ENCODE results near the gene MAPK8.
A peak's percentile ranks its signal among the peaks of the same experiment; 100 is the strongest.

MAPK8 gene

GRCh38 chr10:48454302-48455054 lies 148.0 kb downstream of the MAPK8 start:
- no peak overlapping the region for H3K9ac ChIP-seq (ENCODE audit: low read depth, low read length)
- H3K9me3 ChIP-seq (ENCODE audit: insufficient read depth, low read length, severe bottlenecking), result no peaks in the 10 kb centered on the region
- no peak overlapping the region for H3K27ac ChIP-seq (ENCODE audit: low read length)
- H2AFZ ChIP-seq (ENCODE audit: low read depth, low read length), result no peak overlapping the region
- H3K79me2 ChIP-seq (ENCODE audit: insufficient read depth, low read length), result no peaks in the 10 kb centered on the region
- H3K4me1 ChIP-seq (ENCODE audit: insufficient read depth, low read length), result no peaks in the 10 kb centered on the region
- H4K20me1 ChIP-seq (ENCODE audit: insufficient read depth, low read length), result 0 out of 2 replicates have a peak, but pooled peaks cover 6% of the 10 kb centered on the region
- no peak overlapping the region for H3K4me2 ChIP-seq (ENCODE audit: insufficient read depth, low read length)
- no peak for DNase-seq
- TF ChIP-seq EZH2 (IDR thresholded peaks at IDR 0.05; ENCODE audit: borderline replicate concordance, low read depth, low read length, severe bottlenecking), result no peak
- no peak for TF ChIP-seq CTCF (IDR thresholded peaks at IDR 0.05; ENCODE audit: borderline replicate concordance, extremely low read depth, low read length, poor library complexity, severe bottlenecking)
- no peaks in the 10 kb centered on the region for H3K36me3 ChIP-seq (ENCODE audit: insufficient read depth, low read length)
- no peaks in the 10 kb centered on the region for H3K27me3 ChIP-seq (ENCODE audit: insufficient read depth, low read length, poor library complexity)
- no peak for ATAC-seq (ENCODE audit: insufficient read depth, low read depth)
- H3K4me3 ChIP-seq (ENCODE audit: low read depth in 1 of 2, low read length in 2 of 2), result no peak overlapping the region

GRCh38 chr10:48455055-48455391 lies 148.5 kb downstream of the MAPK8 start:
- H3K4me1 ChIP-seq (ENCODE audit: insufficient read depth, low read length), result no peaks in the 10 kb centered on the region
- no peak for TF ChIP-seq EZH2 (IDR thresholded peaks at IDR 0.05; ENCODE audit: borderline replicate concordance, low read depth, low read length, severe bottlenecking)
- no peak for TF ChIP-seq CTCF (IDR thresholded peaks at IDR 0.05; ENCODE audit: borderline replicate concordance, extremely low read depth, low read length, poor library complexity, severe bottlenecking)

GRCh38 chr10:48455392-48456151 lies 149.1 kb downstream of the MAPK8 start:
- no peak for TF ChIP-seq CTCF (IDR thresholded peaks at IDR 0.05; ENCODE audit: borderline replicate concordance, extremely low read depth, low read length, poor library complexity, severe bottlenecking)
- no peak for TF ChIP-seq EZH2 (IDR thresholded peaks at IDR 0.05; ENCODE audit: borderline replicate concordance, low read depth, low read length, severe bottlenecking)
- Histone ChIP-seq H3K27ac (ENCODE audit: low read length) (no peak overlapping the region), H3K9ac (ENCODE audit: low read depth, low read length) (no peak overlapping the region), H3K4me3 (ENCODE audit: low read depth in 1 of 2, low read length in 2 of 2) (no peak overlapping the region), H3K9me3 (ENCODE audit: insufficient read depth, low read length, severe bottlenecking) (no peaks in the 10 kb centered on the region), H3K4me1 (ENCODE audit: insufficient read depth, low read length) (no peaks in the 10 kb centered on the region), H3K27me3 (ENCODE audit: insufficient read depth, low read length, poor library complexity) (no peaks in the 10 kb centered on the region), H3K79me2 (ENCODE audit: insufficient read depth, low read length) (no peaks in the 10 kb centered on the region), H4K20me1 (ENCODE audit: insufficient read depth, low read length) (0 out of 2 replicates have a peak, but pooled peaks cover 6% of the 10 kb centered on the region), H3K36me3 (ENCODE audit: insufficient read depth, low read length) (no peaks in the 10 kb centered on the region), H2AFZ (ENCODE audit: low read depth, low read length) (no peak overlapping the region), H3K4me2 (ENCODE audit: insufficient read depth, low read length) (no peak overlapping the region)
- ATAC-seq (ENCODE audit: insufficient read depth, low read depth) (no peak), DNase-seq (peak; percentile 3)

More at GRCh38 chr10:48455055-48455391, 148.5 kb downstream of the MAPK8 start:
- Histone ChIP-seq H3K27me3 (ENCODE audit: insufficient read depth, low read length, poor library complexity) (no peaks in the 10 kb centered on the region), H3K9ac (ENCODE audit: low read depth, low read length) (no peak overlapping the region), H3K4me3 (ENCODE audit: low read depth in 1 of 2, low read length in 2 of 2) (no peak overlapping the region), H3K9me3 (ENCODE audit: insufficient read depth, low read length, severe bottlenecking) (no peaks in the 10 kb centered on the region), H3K27ac (ENCODE audit: low read length) (no peak overlapping the region), H2AFZ (ENCODE audit: low read depth, low read length) (no peak overlapping the region), H3K36me3 (ENCODE audit: insufficient read depth, low read length) (no peaks in the 10 kb centered on the region), H4K20me1 (ENCODE audit: insufficient read depth, low read length) (0 out of 2 replicates have a peak, but pooled peaks cover 6% of the 10 kb centered on the region), H3K4me2 (ENCODE audit: insufficient read depth, low read length) (no peak overlapping the region), H3K79me2 (ENCODE audit: insufficient read depth, low read length) (no peaks in the 10 kb centered on the region)
- ATAC-seq (ENCODE audit: insufficient read depth, low read depth), result no peak
- no peak for DNase-seq

Measured in DND-41 (cell line).